Prostate gland (tissue), 2 donors: ENCODE data around the gene MPP2.

Experiments
- POLR2A ChIP-seq: fragments of 450-650 bp; IDR thresholded peaks from one replicate; pipeline ENCODE4 v1.6.1; 2016; ENCODE audit warnings: antibody characterized with exemption, mild to moderate bottlenecking
- POLR2AphosphoS5 ChIP-seq: sonication (generic); formaldehyde crosslinking; IDR thresholded peaks from one replicate; pipeline ENCODE4 v1.6.1; 2017; ENCODE audit warnings: antibody characterized with exemption
- TF ChIP-seq, protein P1 (sequence below), 4 experiments: fragments of 200-600 bp in 2 of 4; fragments of 450-650 bp in 2 of 4; sonication (generic) in 2 of 4; IDR thresholded peaks; 1 replicate in 3 of 4; 2 replicates in 1 of 4; pipeline ENCODE4 v1.5.1; 2016 to 2019; ENCODE audit warnings: antibody characterized with exemption in 4 of 4, mild to moderate bottlenecking in 2 of 4, moderate library complexity in 2 of 4

DNA sequence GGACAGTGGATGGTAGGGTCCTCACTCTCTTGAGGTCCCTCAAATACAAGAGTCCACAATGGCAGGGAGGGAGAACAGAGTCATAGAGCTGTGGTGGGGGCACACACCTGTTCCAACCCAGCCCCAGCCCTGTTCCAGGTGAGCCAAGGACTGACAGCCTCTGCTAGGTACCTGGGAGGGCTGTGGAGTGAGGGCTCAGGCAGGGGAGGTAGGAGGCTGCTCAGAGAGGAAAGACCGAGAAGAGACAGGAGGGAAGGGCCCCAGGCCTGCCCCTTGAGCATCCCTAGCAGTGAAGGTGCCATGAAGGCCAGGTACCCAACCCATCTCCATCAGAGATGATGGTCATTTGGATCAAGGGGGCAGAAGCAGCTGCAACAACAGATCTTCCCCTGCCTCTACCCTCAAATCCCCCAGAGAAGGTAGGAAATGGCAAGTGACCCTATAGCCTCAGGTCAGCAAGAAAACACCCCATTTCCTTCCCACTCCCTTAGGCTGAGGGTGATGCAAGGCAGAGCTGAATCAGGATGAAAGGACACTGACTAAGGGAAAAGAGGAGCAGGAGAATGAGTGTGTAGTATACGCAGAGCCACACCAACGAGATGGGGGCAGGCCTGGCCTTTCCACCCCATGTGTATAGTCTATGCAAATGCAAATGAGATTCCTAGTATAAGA lies 31.7 kb downstream of the MPP2 start:
- TF ChIP-seq, protein P1, sequence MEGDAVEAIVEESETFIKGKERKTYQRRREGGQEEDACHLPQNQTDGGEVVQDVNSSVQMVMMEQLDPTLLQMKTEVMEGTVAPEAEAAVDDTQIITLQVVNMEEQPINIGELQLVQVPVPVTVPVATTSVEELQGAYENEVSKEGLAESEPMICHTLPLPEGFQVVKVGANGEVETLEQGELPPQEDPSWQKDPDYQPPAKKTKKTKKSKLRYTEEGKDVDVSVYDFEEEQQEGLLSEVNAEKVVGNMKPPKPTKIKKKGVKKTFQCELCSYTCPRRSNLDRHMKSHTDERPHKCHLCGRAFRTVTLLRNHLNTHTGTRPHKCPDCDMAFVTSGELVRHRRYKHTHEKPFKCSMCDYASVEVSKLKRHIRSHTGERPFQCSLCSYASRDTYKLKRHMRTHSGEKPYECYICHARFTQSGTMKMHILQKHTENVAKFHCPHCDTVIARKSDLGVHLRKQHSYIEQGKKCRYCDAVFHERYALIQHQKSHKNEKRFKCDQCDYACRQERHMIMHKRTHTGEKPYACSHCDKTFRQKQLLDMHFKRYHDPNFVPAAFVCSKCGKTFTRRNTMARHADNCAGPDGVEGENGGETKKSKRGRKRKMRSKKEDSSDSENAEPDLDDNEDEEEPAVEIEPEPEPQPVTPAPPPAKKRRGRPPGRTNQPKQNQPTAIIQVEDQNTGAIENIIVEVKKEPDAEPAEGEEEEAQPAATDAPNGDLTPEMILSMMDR (IDR thresholded peaks at IDR 0.05): no peak
- TF ChIP-seq POLR2A (no peak), POLR2AphosphoS5 (no peak)
